HL-60 (cell line): ENCODE measurements around the gene PRDM16.

Experiments
- CTCF ChIP-seq: IDR thresholded peaks from one replicate; pipeline ENCODE4 v1.5.1; 2011; ENCODE audit warnings: low read length, control low read depth, inconsistent platforms; ENCODE audit not compliant: insufficient read depth
- GABPA ChIP-seq: IDR thresholded peaks from 2 replicates; pipeline ENCODE4 v1.6.1; 2012; ENCODE audit warnings: low read depth
- SPI1 ChIP-seq: IDR thresholded peaks from 2 replicates; pipeline ENCODE4 v1.6.1; 2012; ENCODE audit warnings: low read depth, mild to moderate bottlenecking, borderline replicate concordance

GRCh38 chr1:3450202-3450863, 381.3 kb downstream of the PRDM16 start:
- TF ChIP-seq GABPA (no peak), SPI1 (no peak), CTCF (no peak)
